Fibroblast of villous mesenchyme (primary cell): ENCODE results near the gene TEFM. TPM values are rescaled to one million over a fixed set of nuclear protein-coding genes. Genes with fewer than 3 reads are reported as not detected.
"Not testable (repeated sequence)": the region's sequence is repeated elsewhere in the genome, so short reads cannot be mapped to it uniquely, and the experiment has no call there.

Experiments
- DNase-seq: peaks from one replicate; pipeline ENCODE4 v3.0.0-alpha.2; 2010; ENCODE audit warnings: low read depth
- H3K4me3 ChIP-seq: 2 replicates; pipeline ENCODE4 v1.5.1; 2011; ENCODE audit warnings: low read depth, mild to moderate bottlenecking, low read length
- total RNA-seq: library from RNA; depleted of rRNA; stranded (reverse); fragments of >200 nt; gene quantifications from 2 replicates; pipeline ENCODE4 v1.2.3, GENCODE V29; 2012
- TF ChIP-seq, protein P1 (sequence below): IDR thresholded peaks from 2 replicates; pipeline ENCODE4 v1.5.1; 2012; ENCODE audit warnings: low read depth, mild to moderate bottlenecking, low read length; ENCODE audit not compliant: insufficient read depth

The TEFM gene
- total RNA-seq, 1 donor, result 12.5 TPM

DNA sequence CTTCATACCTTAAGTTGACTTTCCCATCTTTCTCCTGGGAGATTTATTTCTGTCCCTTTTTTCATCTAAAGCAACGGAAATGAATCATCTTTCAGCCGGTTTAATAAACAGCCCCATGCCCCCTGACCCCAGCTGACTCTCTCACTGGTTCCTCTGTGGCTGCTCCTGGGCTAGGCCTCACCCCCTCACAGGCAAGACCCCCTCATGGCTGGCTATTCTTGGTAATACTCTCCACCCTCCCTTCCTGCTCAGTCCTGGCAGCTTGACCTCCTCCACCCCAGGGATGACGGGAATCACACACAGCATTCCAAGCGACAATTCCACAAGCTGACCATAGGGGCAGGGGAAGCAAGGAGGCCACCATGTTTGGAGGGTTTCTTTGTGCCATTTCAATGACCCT lies 14.2 kb upstream of the TEFM start:
- H3K4me3 ChIP-seq, result no peak overlapping the region
- TF ChIP-seq, protein P1, sequence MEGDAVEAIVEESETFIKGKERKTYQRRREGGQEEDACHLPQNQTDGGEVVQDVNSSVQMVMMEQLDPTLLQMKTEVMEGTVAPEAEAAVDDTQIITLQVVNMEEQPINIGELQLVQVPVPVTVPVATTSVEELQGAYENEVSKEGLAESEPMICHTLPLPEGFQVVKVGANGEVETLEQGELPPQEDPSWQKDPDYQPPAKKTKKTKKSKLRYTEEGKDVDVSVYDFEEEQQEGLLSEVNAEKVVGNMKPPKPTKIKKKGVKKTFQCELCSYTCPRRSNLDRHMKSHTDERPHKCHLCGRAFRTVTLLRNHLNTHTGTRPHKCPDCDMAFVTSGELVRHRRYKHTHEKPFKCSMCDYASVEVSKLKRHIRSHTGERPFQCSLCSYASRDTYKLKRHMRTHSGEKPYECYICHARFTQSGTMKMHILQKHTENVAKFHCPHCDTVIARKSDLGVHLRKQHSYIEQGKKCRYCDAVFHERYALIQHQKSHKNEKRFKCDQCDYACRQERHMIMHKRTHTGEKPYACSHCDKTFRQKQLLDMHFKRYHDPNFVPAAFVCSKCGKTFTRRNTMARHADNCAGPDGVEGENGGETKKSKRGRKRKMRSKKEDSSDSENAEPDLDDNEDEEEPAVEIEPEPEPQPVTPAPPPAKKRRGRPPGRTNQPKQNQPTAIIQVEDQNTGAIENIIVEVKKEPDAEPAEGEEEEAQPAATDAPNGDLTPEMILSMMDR, result no peak
- DNase-seq, result peak; percentile 48

DNA sequence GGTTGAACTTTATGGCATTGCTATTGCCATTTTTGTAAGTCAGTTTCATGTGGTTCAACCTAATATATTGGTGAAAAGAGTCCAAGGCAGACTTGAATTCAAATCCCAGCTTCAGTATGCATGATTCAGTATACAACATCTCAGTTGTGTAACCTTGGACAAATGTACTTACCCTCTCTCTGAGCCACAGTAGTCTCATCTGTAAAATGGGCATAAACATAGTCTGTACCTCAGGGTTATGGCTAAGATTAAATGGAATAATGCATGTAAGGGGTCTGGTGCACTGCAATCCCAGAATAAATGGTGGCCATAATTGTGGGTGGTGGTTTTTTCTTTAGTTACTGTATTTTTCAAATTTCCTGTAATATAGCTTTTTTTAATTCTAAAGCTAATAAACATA lies 11.0 kb upstream of the TEFM start:
- H3K4me3 ChIP-seq, result no peak overlapping the region
- TF ChIP-seq, protein P1, result no peak
- no peak for DNase-seq

DNA sequence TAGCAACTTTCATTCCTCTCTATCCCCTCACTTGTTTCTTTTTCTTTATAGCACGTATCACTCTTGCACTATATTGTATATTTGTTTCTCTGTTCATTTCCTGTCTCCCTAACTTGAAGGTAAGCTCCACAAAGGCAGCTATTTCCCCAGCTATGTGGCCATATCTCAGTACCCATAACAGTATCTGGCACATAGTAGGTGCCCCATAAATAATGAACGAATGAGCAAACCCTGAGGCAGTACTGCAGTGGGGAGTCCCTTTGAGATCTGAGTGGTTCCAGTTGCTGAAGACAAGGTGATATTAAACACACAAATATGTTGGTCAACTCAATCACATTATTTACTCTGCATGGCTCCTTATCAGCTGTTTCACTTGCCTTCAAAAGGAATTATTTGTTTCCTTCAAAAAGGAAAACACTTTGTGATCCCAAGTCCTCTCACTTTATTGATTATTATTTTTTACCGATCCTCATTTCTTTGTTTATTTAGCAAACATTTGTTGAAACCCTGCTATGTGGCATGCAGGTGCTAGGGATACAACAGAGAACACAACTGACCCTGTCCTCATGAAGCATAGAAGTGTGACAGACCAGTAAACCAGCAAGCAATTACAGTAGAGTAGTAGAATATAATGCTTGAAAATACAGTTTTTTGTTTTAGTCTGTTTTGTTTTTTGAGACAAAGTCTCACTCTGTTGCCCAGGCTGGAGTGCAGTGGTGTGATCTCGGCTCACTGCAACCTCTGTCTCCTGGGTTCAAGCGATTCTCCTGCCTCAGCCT lies 10.0 kb upstream of the TEFM start:
- DNase-seq, result no peak
- no peak overlapping the region for H3K4me3 ChIP-seq

DNA sequence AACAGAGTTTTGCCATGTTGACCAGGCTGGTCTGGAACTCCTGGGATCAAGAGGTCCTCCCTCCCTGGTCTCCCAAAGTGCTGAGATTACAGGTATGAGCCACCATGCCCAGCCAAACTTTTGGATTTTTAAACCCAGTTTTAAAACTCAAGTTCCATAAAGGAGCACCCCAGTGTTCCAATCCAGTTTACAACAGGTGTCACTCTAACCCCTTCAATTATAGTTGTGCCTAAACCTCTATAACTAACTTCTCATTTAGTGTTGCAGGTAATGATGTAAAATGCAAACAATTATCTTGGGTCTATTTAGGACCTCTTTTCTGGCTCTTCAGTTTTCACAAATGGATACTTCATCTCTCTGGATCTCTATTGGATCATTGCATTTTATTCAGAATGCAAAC lies 7.9 kb upstream of the TEFM start:
- H3K4me3 ChIP-seq, result no peak overlapping the region
- no peak for DNase-seq
- TF ChIP-seq, protein P1, result no peak

More for the DNA sequence above, 10.0 kb upstream of the TEFM start:
- TF ChIP-seq, protein P1, result no peak

DNA sequence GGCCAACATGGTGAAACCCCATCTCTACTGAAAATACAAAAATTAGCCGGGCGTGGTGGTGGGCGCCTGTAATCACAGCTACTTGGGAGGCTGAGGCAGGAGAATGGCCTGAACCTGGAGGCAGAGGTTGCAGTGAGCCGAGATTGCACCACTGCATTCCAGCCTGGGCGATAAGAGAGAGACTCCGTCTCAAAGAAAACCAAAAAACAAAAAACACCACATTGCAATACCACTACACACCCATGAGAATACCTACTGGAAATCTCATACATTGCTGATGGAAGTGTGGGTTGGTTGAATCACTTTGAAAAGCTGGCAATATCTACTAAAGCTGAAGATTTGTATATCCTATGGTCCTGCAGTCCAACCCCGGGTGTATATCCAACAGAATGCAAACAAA lies 4.1 kb upstream of the TEFM start:
- not testable (repeated sequence) for DNase-seq, H3K4me3 ChIP-seq

DNA sequence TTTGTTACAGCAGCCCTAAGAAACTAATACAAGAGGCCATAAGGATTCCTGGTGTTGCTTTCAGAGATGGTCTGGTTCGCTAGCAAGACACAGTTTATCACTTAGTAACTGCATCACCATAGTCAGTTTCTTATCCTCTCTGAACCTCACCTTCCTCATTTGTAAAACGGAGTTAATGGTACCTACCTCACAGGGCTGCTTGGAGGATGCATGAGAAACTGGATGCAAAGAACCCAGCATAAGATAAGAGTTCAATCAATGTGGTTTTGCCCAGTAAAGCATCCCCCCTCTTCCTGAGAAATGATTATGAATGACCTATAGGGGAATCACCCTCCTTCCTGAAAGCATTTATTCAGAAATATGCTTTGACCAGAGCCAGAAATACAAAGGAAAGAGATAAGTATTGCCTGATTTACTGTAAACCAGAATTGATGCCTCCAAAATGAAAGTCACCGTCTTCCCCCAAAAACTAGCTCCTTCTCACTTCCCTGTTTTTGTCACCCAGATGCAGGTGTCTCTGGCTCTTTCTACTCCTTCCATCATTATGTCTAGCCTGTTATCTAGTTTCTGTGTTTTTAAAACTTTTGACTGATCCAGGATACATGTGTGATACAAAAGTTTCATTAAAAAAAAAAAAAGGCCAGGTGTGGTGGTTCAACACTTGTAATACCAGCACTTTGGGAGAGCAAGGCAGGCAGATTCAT lies 2.8 kb upstream of the TEFM start:
- H3K4me3 ChIP-seq, result no peak overlapping the region
- TF ChIP-seq, protein P1, result no peak

DNA sequence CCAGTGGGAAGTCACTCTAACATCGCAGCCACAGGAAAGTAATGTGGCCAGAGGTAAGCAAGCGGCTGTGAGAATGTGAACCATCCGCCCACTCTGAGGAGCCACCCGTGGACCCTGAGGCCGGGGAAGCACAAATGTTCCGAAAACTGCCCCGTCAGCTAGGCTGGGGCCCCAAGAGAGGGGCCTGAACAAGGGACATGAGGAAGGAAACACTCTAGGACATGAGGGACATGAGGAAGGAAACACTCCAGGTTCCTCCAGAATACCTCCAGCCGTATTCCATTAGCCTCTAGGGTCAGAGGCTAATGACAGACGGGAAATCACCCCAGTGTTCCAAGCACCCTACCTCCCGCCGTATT lies 317 bp downstream of the TEFM start:
- no peak for DNase-seq
- TF ChIP-seq, protein P1, result no peak
- peak overlapping the region; percentile 71 for H3K4me3 ChIP-seq

More for the DNA sequence above, 2.8 kb upstream of the TEFM start:
- DNase-seq, result no peak
